Ishikawa (cell line): ENCODE measurements around the gene RAET1E.

Experiments
- CEBPB ChIP-seq: IDR thresholded peaks from 2 replicates; pipeline ENCODE4 v1.6.1; 2012
- CREB1 ChIP-seq: IDR thresholded peaks from 2 replicates; pipeline ENCODE4 v1.6.1; 2012; ENCODE audit warnings: low read depth
- EGR1 ChIP-seq: IDR thresholded peaks from 2 replicates; pipeline ENCODE4 v1.6.1; 2012
- EP300 ChIP-seq: IDR thresholded peaks from 2 replicates; pipeline ENCODE4 v1.6.1; 2012; ENCODE audit warnings: borderline replicate concordance
- FOXM1 ChIP-seq: IDR thresholded peaks from 2 replicates; pipeline ENCODE4 v1.6.1; 2012; ENCODE audit warnings: low read depth, borderline replicate concordance
- MAX ChIP-seq: IDR thresholded peaks from 2 replicates; pipeline ENCODE4 v1.6.1; 2012
- NFIC ChIP-seq: IDR thresholded peaks from 2 replicates; pipeline ENCODE4 v1.6.1; 2012
- RAD21 ChIP-seq: IDR thresholded peaks from 2 replicates; pipeline ENCODE4 v1.6.1; 2012; ENCODE audit warnings: low read depth
- REST ChIP-seq: IDR thresholded peaks from 2 replicates; pipeline ENCODE4 v1.6.1; 2012; ENCODE audit warnings: low read depth, mild to moderate bottlenecking
- TAF1 ChIP-seq: IDR thresholded peaks from 2 replicates; pipeline ENCODE4 v1.6.1; 2012; ENCODE audit warnings: low read depth, mild to moderate bottlenecking
- TCF12 ChIP-seq: IDR thresholded peaks from 2 replicates; pipeline ENCODE4 v1.6.1; 2012; ENCODE audit warnings: low read depth
- TEAD4 ChIP-seq: IDR thresholded peaks from 2 replicates; pipeline ENCODE4 v1.6.1; 2012
- YY1 ChIP-seq: IDR thresholded peaks from 2 replicates; pipeline ENCODE4 v1.6.1; 2012; ENCODE audit warnings: low read depth
- ZBTB7A ChIP-seq: IDR thresholded peaks from 2 replicates; pipeline ENCODE4 v1.6.1; 2012; ENCODE audit warnings: low read depth
- TF ChIP-seq, protein P1 (sequence below): IDR thresholded peaks from 2 replicates; pipeline ENCODE4 v1.6.1; 2012

Gene RAET1E

GRCh38 chr6:149852180-149852579 lies 45.7 kb downstream of the RAET1E start:
- no peak for TF ChIP-seq FOXM1
- TF ChIP-seq ZBTB7A: no peak
- no peak for TF ChIP-seq TCF12
- TF ChIP-seq, protein P1, sequence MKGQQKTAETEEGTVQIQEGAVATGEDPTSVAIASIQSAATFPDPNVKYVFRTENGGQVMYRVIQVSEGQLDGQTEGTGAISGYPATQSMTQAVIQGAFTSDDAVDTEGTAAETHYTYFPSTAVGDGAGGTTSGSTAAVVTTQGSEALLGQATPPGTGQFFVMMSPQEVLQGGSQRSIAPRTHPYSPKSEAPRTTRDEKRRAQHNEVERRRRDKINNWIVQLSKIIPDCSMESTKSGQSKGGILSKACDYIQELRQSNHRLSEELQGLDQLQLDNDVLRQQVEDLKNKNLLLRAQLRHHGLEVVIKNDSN: no peak
- TF ChIP-seq EGR1: no peak
- TF ChIP-seq YY1: no peak
- TF ChIP-seq NFIC: no peak
- no peak for TF ChIP-seq TAF1
- no peak for TF ChIP-seq EP300
- TF ChIP-seq REST: no peak
- TF ChIP-seq RAD21: no peak
- TF ChIP-seq TEAD4: no peak
- no peak for TF ChIP-seq CEBPB
- no peak for TF ChIP-seq MAX
- TF ChIP-seq CREB1: no peak

GRCh38 chr6:149851461-149852110 lies 46.3 kb downstream of the RAET1E start:
- TF ChIP-seq RAD21 (no peak), EGR1 (no peak), REST (no peak), ZBTB7A (no peak), FOXM1 (no peak), TCF12 (no peak), NFIC (no peak), YY1 (no peak), MAX (no peak), TAF1 (no peak), CEBPB (no peak), CREB1 (no peak), TEAD4 (no peak), EP300 (no peak)
- TF ChIP-seq, protein P1: no peak
